GM23338 (cell line): Measurements from ENCODE around the gene CT47C1. TPM values are rescaled to one million over a fixed set of nuclear protein-coding genes. Genes with fewer than 3 reads are reported as not detected.

Experiments used
- ETS1 ChIP-seq: IDR thresholded peaks from 2 replicates; pipeline ENCODE4 v1.6.1; 2016; ENCODE audit warnings: antibody characterized with exemption
- EZH2phosphoT487 ChIP-seq: fragments of 200-600 bp; sonication (generic); IDR thresholded peaks from one replicate; pipeline ENCODE4 v1.8.1; 2018; ENCODE audit warnings: antibody characterized with exemption; ENCODE audit not compliant: unreplicated experiment
- ZNF114 ChIP-seq: fragments of 250-450 bp; sonication (Bioruptor Pico); IDR thresholded peaks from 2 replicates; pipeline ENCODE4 v1.5.0; 2020; ENCODE audit warnings: mild to moderate bottlenecking, moderate library complexity
- polyA plus RNA-seq: library from polyadenylated mRNA; unstranded; fragments of >200 nt; fragmentation: Nextera tagmentation; extraction: Ambion mirVana; gene quantifications from 2 replicates; pipeline ENCODE4 v1.2.1, GENCODE V29; 2016
- total RNA-seq: library from RNA; depleted of rRNA; stranded (reverse); fragments of >200 nt; shearing (Covaris generic); gene quantifications from 2 replicates; pipeline ENCODE4 v1.2.3, GENCODE V29; 2014
- TF ChIP-seq, protein P1 (sequence below): fragments of 250-450 bp; sonication (Bioruptor Pico); IDR thresholded peaks from 2 replicates; pipeline ENCODE4 v1.5.0; 2020; ENCODE audit warnings: mild to moderate bottlenecking, moderate library complexity
- TF ChIP-seq, protein P2 (sequence below): IDR thresholded peaks from one replicate; pipeline ENCODE4 v1.6.1; 2018; ENCODE audit warnings: antibody characterized with exemption; ENCODE audit not compliant: unreplicated experiment

Gene CT47C1
- total and polyA plus RNA-seq, 2 experiments from 2014 or later, result not detected

DNA sequence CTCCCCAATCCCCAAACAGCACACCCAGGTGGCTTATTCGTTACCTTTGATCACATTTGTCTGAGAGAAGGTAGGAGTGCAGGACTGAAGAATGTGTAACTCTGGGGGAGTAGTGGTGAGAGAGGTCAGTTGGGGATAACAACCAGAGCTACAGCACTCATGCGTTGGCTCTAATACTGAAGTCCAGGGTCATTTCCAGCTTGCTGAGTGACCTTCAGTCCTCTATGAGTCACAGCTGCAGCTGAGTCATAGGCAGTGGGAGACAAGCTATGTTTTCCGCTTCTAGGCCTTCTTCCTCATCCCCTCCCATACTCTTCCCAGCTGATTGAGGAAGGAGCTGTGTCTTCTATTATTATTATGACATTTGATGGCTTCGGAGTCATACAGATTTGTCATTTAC, 31.6 kb upstream of the CT47C1 start (continued):
- TF ChIP-seq, protein P1, sequence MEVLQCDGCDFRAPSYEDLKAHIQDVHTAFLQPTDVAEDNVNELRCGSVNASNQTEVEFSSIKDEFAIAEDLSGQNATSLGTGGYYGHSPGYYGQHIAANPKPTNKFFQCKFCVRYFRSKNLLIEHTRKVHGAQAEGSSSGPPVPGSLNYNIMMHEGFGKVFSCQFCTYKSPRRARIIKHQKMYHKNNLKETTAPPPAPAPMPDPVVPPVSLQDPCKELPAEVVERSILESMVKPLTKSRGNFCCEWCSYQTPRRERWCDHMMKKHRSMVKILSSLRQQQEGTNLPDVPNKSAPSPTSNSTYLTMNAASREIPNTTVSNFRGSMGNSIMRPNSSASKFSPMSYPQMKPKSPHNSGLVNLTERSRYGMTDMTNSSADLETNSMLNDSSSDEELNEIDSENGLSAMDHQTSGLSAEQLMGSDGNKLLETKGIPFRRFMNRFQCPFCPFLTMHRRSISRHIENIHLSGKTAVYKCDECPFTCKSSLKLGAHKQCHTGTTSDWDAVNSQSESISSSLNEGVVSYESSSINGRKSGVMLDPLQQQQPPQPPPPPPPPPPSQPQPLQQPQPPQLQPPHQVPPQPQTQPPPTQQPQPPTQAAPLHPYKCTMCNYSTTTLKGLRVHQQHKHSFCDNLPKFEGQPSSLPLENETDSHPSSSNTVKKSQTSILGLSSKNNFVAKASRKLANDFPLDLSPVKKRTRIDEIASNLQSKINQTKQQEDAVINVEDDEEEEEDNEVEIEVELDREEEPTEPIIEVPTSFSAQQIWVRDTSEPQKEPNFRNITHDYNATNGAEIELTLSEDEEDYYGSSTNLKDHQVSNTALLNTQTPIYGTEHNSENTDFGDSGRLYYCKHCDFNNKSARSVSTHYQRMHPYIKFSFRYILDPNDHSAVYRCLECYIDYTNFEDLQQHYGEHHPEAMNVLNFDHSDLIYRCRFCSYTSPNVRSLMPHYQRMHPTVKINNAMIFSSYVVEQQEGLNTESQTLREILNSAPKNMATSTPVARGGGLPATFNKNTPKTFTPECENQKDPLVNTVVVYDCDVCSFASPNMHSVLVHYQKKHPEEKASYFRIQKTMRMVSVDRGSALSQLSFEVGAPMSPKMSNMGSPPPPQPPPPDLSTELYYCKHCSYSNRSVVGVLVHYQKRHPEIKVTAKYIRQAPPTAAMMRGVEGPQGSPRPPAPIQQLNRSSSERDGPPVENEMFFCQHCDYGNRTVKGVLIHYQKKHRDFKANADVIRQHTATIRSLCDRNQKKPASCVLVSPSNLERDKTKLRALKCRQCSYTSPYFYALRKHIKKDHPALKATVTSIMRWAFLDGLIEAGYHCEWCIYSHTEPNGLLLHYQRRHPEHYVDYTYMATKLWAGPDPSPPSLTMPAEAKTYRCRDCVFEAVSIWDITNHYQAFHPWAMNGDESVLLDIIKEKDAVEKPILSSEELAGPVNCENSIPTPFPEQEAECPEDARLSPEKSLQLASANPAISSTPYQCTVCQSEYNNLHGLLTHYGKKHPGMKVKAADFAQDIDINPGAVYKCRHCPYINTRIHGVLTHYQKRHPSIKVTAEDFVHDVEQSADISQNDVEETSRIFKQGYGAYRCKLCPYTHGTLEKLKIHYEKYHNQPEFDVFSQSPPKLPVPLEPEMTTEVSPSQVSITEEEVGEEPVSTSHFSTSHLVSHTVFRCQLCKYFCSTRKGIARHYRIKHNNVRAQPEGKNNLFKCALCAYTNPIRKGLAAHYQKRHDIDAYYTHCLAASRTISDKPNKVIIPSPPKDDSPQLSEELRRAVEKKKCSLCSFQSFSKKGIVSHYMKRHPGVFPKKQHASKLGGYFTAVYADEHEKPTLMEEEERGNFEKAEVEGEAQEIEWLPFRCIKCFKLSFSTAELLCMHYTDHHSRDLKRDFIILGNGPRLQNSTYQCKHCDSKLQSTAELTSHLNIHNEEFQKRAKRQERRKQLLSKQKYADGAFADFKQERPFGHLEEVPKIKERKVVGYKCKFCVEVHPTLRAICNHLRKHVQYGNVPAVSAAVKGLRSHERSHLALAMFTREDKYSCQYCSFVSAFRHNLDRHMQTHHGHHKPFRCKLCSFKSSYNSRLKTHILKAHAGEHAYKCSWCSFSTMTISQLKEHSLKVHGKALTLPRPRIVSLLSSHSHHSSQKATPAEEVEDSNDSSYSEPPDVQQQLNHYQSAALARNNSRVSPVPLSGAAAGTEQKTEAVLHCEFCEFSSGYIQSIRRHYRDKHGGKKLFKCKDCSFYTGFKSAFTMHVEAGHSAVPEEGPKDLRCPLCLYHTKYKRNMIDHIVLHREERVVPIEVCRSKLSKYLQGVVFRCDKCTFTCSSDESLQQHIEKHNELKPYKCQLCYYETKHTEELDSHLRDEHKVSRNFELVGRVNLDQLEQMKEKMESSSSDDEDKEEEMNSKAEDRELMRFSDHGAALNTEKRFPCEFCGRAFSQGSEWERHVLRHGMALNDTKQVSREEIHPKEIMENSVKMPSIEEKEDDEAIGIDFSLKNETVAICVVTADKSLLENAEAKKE (CRISPR knock-in tag), result no peak
- TF ChIP-seq ETS1 (no peak), ZNF114 (CRISPR knock-in tag) (no peak), EZH2phosphoT487 (no peak)
- TF ChIP-seq, protein P2, sequence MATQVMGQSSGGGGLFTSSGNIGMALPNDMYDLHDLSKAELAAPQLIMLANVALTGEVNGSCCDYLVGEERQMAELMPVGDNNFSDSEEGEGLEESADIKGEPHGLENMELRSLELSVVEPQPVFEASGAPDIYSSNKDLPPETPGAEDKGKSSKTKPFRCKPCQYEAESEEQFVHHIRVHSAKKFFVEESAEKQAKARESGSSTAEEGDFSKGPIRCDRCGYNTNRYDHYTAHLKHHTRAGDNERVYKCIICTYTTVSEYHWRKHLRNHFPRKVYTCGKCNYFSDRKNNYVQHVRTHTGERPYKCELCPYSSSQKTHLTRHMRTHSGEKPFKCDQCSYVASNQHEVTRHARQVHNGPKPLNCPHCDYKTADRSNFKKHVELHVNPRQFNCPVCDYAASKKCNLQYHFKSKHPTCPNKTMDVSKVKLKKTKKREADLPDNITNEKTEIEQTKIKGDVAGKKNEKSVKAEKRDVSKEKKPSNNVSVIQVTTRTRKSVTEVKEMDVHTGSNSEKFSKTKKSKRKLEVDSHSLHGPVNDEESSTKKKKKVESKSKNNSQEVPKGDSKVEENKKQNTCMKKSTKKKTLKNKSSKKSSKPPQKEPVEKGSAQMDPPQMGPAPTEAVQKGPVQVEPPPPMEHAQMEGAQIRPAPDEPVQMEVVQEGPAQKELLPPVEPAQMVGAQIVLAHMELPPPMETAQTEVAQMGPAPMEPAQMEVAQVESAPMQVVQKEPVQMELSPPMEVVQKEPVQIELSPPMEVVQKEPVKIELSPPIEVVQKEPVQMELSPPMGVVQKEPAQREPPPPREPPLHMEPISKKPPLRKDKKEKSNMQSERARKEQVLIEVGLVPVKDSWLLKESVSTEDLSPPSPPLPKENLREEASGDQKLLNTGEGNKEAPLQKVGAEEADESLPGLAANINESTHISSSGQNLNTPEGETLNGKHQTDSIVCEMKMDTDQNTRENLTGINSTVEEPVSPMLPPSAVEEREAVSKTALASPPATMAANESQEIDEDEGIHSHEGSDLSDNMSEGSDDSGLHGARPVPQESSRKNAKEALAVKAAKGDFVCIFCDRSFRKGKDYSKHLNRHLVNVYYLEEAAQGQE, result no peak
